Right lobe of liver (tissue), 4 donors: Measurements from ENCODE around the gene MMP24OS.

Experiments
- CTCF ChIP-seq, 4 donors: fragments of 200-600 bp in 3 of 4; fragments of 450-650 bp in 1 of 4; IDR thresholded peaks; one replicate each; pipeline versions ENCODE4 v1.5.1 to v1.8.0; 2016 to 2022; ENCODE audit warnings: antibody characterized with exemption in 4 of 4, mild to moderate bottlenecking in 2 of 4
- POLR2A ChIP-seq: fragments of 450-650 bp; IDR thresholded peaks from one replicate; pipeline ENCODE4 v1.6.1; 2017; ENCODE audit warnings: antibody characterized with exemption, mild to moderate bottlenecking
- donor health status: DM: no; HTN: no; CAD: no.
- donor health status: DM: no; HTN: no; CAD: no.
- donor health status: DM: no; HTN: yes; CAD: no.

DNA sequence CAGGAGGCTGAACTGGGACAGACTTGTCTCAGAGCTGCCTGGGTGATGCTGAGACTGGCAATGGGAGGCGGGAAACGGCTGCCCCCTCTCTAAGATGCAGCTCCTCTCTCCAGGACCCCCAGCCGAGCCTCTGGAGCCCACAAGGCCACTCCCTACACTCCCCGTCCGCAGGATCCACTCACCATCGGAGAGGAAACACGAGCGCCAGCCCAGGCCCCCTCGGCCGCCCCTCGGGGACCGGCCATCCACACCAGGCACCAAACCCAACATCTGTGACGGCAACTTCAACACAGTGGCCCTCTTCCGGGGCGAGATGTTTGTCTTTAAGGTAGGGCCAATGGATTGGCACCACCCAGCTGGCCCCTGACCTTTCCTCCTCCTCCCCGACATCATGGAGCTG, 10.8 kb downstream of the MMP24OS start:
- TF ChIP-seq CTCF (IDR thresholded peaks at IDR 0.05) (no peak), POLR2A (no peak)
